IMR-90 (cell line): ENCODE data around the gene NTM. TPM values are rescaled to one million over a fixed set of nuclear protein-coding genes. Genes with fewer than 3 reads are reported as not detected.

Source experiments
- ATAC-seq: fragments of 200-7000 bp; cut with Tn5 transposase; 2 replicates; pipeline ENCODE4 v1.9.1; 2020; ENCODE audit warnings: low read depth, mild to moderate bottlenecking, moderate library complexity
- BruUV-seq: library from RNA; stranded (reverse); fragments of 400-500 nt; replicated peaks from 2 replicates; lab custom pipeline; 2021; lab: Mats Ljungman, UMichigan
- CTCF ChIA-PET: fragments of 300-600 bp; formaldehyde crosslinking; extraction: SDS; loops from one replicate; lab custom pipeline; 2021; ENCODE audit warnings: antibody characterized with exemption; lab: Yijun Ruan, JAX
- POLR2A ChIA-PET: fragments of 300-600 bp; sonication (Branson Sonifier 250); formaldehyde crosslinking; loops from one replicate; lab custom pipeline; 2022; ENCODE audit warnings: antibody characterized with exemption; ENCODE audit not compliant: unreplicated experiment; lab: Charles Lee
- DNase-seq: peaks from one replicate; pipeline ENCODE4 v3.0.0; 2013
- H2AFZ ChIP-seq: replicated peaks from 2 replicates; pipeline ENCODE3; 2013; ENCODE audit warnings: low read length, mild to moderate bottlenecking; ENCODE audit not compliant: poor library complexity
- H2AK5ac ChIP-seq: 2 replicates; pipeline ENCODE4 v1.6.1; 2013; ENCODE audit warnings: low read depth, low read length, inconsistent platforms
- H2AK9ac ChIP-seq: replicated peaks from 2 replicates; pipeline ENCODE3; 2013; ENCODE audit warnings: mild to moderate bottlenecking, low read depth, low read length, moderate library complexity; ENCODE audit not compliant: poor library complexity
- H2BK120ac ChIP-seq: 2 replicates; pipeline ENCODE4 v1.6.1; 2013; ENCODE audit warnings: low read depth, low read length, inconsistent platforms
- H2BK15ac ChIP-seq: 3 replicates; pipeline ENCODE4 v1.6.1; 2013; ENCODE audit warnings: low read depth, low read length, inconsistent platforms
- H2BK20ac ChIP-seq: 2 replicates; pipeline ENCODE4 v1.6.1; 2013; ENCODE audit warnings: low read depth, mild to moderate bottlenecking, inconsistent platforms, low read length, moderate library complexity
- H2BK5ac ChIP-seq: 2 replicates; pipeline ENCODE4 v1.6.1; 2013; ENCODE audit warnings: mild to moderate bottlenecking, low read depth, low read length, inconsistent platforms; ENCODE audit not compliant: poor library complexity, severe bottlenecking
- H3K14ac ChIP-seq: replicated peaks from 2 replicates; pipeline ENCODE4 v1.6.1; 2013; ENCODE audit warnings: low read depth, low read length, inconsistent platforms
- H3K18ac ChIP-seq: 2 replicates; pipeline ENCODE4 v1.6.1; 2013; ENCODE audit warnings: low read depth, low read length, control low read depth
- H3K23ac ChIP-seq: 2 replicates; pipeline ENCODE4 v1.6.1; 2013; ENCODE audit warnings: low read depth, low read length, inconsistent platforms
- H3K27ac ChIP-seq: 2 replicates; pipeline ENCODE4 v1.5.1; 2013; ENCODE audit warnings: mild to moderate bottlenecking, control low read depth, low read length; ENCODE audit not compliant: insufficient read depth
- H3K27me3 ChIP-seq: 2 replicates; pipeline ENCODE4 v1.6.1; 2013; ENCODE audit warnings: low read length; ENCODE audit not compliant: control insufficient read depth, insufficient read depth
- H3K36me3 ChIP-seq: 2 replicates; pipeline ENCODE4 v1.6.1; 2013; ENCODE audit warnings: low read length, mixed read lengths; ENCODE audit not compliant: control insufficient read depth, insufficient read depth
- H3K4ac ChIP-seq: 2 replicates; pipeline ENCODE4 v1.6.1; 2013; ENCODE audit warnings: low read depth, low read length, inconsistent platforms
- H3K4me1 ChIP-seq: 2 replicates; pipeline ENCODE4 v1.6.1; 2013; ENCODE audit warnings: low read length, mixed read lengths; ENCODE audit not compliant: control insufficient read depth, insufficient read depth
- H3K4me2 ChIP-seq: 2 replicates; pipeline ENCODE4 v1.6.1; 2013; ENCODE audit warnings: low read depth, mild to moderate bottlenecking, control low read depth, low read length, moderate library complexity
- H3K4me3 ChIP-seq: 2 replicates; pipeline ENCODE4 v1.5.1; 2013; ENCODE audit warnings: low read depth, mild to moderate bottlenecking, control low read depth, low read length, moderate library complexity; ENCODE audit not compliant: insufficient read depth
- H3K56ac ChIP-seq: 2 replicates; pipeline ENCODE4 v1.6.1; 2013; ENCODE audit warnings: low read length, inconsistent platforms; ENCODE audit not compliant: insufficient read depth; ENCODE audit errors: extremely low read depth
- H3K79me1 ChIP-seq, 2 experiments: 2 replicates each; pipeline ENCODE4 v1.6.1; 2013; ENCODE audit warnings: low read length in 2 of 2, inconsistent platforms in 1 of 2, low read depth in 1 of 2
- H3K9ac ChIP-seq: 2 replicates; pipeline ENCODE4 v1.6.1; 2013; ENCODE audit warnings: low read depth, low read length, control low read depth
- H3K9me1 ChIP-seq: 2 replicates; pipeline ENCODE4 v1.6.1; 2013; ENCODE audit warnings: low read length, inconsistent platforms; ENCODE audit not compliant: insufficient read depth
- H3K9me3 ChIP-seq: 2 replicates; pipeline ENCODE4 v1.6.1; 2013; ENCODE audit warnings: low read length; ENCODE audit not compliant: control insufficient read depth, insufficient read depth
- H4K20me1 ChIP-seq: 2 replicates; pipeline ENCODE4 v1.6.1; 2013; ENCODE audit warnings: low read length, inconsistent platforms; ENCODE audit not compliant: insufficient read depth
- H4K5ac ChIP-seq: 2 replicates; pipeline ENCODE4 v1.6.1; 2013; ENCODE audit warnings: mild to moderate bottlenecking, low read depth, low read length, control low read depth
- H4K8ac ChIP-seq, 2 experiments: 2 replicates each; pipeline ENCODE4 v1.6.1; 2013; ENCODE audit warnings: low read depth in 2 of 2, low read length in 2 of 2, control low read depth in 1 of 2, inconsistent platforms in 1 of 2
- H4K91ac ChIP-seq: 2 replicates; pipeline ENCODE4 v1.6.1; 2013; ENCODE audit warnings: low read depth, low read length, inconsistent platforms; ENCODE audit not compliant: insufficient read depth
- BHLHE40 ChIP-seq: fragments of 150-350 bp; IDR thresholded peaks from 2 replicates; pipeline ENCODE4 v1.6.1; 2016; ENCODE audit warnings: mild to moderate bottlenecking, low read depth, low read length
- CEBPB ChIP-seq: IDR thresholded peaks from 2 replicates; pipeline ENCODE4 v1.6.1; 2012; ENCODE audit warnings: low read depth, low read length, improper control_type of control experiment
- CHD1 ChIP-seq: IDR thresholded peaks from 2 replicates; pipeline ENCODE4 v1.6.1; 2012; ENCODE audit warnings: low read depth, low read length, improper control_type of control experiment
- FOS ChIP-seq: fragments of 150-350 bp; IDR thresholded peaks from 2 replicates; pipeline ENCODE4 v1.6.1; 2016; ENCODE audit warnings: low read depth, low read length
- MAFK ChIP-seq: IDR thresholded peaks from 2 replicates; pipeline ENCODE4 v1.6.1; 2012; ENCODE audit warnings: low read depth, low read length, improper control_type of control experiment
- MXI1 ChIP-seq: IDR thresholded peaks from 2 replicates; pipeline ENCODE4 v1.6.1; 2012; ENCODE audit warnings: low read depth, mild to moderate bottlenecking, low read length, moderate library complexity, borderline replicate concordance
- NFE2L2 ChIP-seq: fragments of 150-350 bp; IDR thresholded peaks from 2 replicates; pipeline ENCODE4 v1.6.1; 2016; ENCODE audit warnings: low read depth, mild to moderate bottlenecking, low read length
- RAD21 ChIP-seq: IDR thresholded peaks from 2 replicates; pipeline ENCODE4 v1.6.1; 2012; ENCODE audit warnings: low read length, improper control_type of control experiment
- RCOR1 ChIP-seq: IDR thresholded peaks from 2 replicates; pipeline ENCODE4 v1.6.1; 2012; ENCODE audit warnings: mild to moderate bottlenecking, low read length, improper control_type of control experiment; ENCODE audit not compliant: insufficient replicate concordance
- RFX5 ChIP-seq: IDR thresholded peaks from 2 replicates; pipeline ENCODE4 v1.8.0; 2012; ENCODE audit warnings: low read depth, mild to moderate bottlenecking, low read length, moderate library complexity
- SMC3 ChIP-seq: fragments of 150-350 bp; IDR thresholded peaks from 2 replicates; pipeline ENCODE4 v1.6.1; 2016; ENCODE audit warnings: low read depth, mild to moderate bottlenecking, antibody characterized with exemption, low read length, moderate library complexity
- WGBS, 2 experiments: methylation state at CpG; one replicate each; pipeline versions ENCODE4 v1.1.5 to v1.1.7; 2013; ENCODE audit warnings: missing lambda C conversion rate in 2 of 2; ENCODE audit not compliant: insufficient read length in 1 of 2; ENCODE audit errors: extremely low coverage in 2 of 2; 5-methylcytosine and 5-hydroxymethylcytosine counted together
- dilution Hi-C: fragments of 300-500 bp; cut with HindIII; formaldehyde crosslinking; loops from one replicate; pipeline ENCODE4 v1.14.3; 2018; ENCODE audit warnings: low sequenced_read_pairs; ENCODE audit not compliant: unreplicated experiment
- in situ Hi-C: fragments of 300-500 bp; cut with MboI; formaldehyde crosslinking; loops from 3 replicates; pipeline ENCODE4 v1.14.3; 2019; ENCODE audit warnings: low sequenced_read_pairs, inconsistent platforms, mixed read lengths
- intact Hi-C: fragments of 100-400 bp; cut with micrococcal nuclease; formaldehyde crosslinking; loops from 2 replicates; pipeline ENCODE4 v1.10.0; 2022
- polyA plus RNA-seq, 3 experiments: library from polyadenylated mRNA; depleted of rRNA; stranded (reverse); fragments of >200 nt; gene quantifications; 2 replicates each; pipeline ENCODE4 v1.2.3, GENCODE V29; 2012; ENCODE audit warnings: low replicate concordance in 1 of 3
- total RNA-seq: library from RNA; depleted of rRNA; stranded (reverse); fragments of >200 nt; gene quantifications from 2 replicates; pipeline ENCODE4 v1.2.3, GENCODE V29; 2012
- TF ChIP-seq, protein P1 (sequence below): fragments of 150-350 bp; IDR thresholded peaks from 2 replicates; pipeline ENCODE4 v1.6.1; 2017; ENCODE audit warnings: mild to moderate bottlenecking, antibody characterized with exemption, low read length, low read depth
- TF ChIP-seq, protein P2 (sequence below): fragments of 150-350 bp; IDR thresholded peaks from 2 replicates; pipeline ENCODE4 v1.6.1; 2016; ENCODE audit warnings: low read depth, mild to moderate bottlenecking, low read length, moderate library complexity, borderline replicate concordance

The NTM gene
- total and polyA plus RNA-seq, 2 of the 4 experiments (the other 2 are of a cell fraction), result 19.5 to 25.5 TPM

DNA sequence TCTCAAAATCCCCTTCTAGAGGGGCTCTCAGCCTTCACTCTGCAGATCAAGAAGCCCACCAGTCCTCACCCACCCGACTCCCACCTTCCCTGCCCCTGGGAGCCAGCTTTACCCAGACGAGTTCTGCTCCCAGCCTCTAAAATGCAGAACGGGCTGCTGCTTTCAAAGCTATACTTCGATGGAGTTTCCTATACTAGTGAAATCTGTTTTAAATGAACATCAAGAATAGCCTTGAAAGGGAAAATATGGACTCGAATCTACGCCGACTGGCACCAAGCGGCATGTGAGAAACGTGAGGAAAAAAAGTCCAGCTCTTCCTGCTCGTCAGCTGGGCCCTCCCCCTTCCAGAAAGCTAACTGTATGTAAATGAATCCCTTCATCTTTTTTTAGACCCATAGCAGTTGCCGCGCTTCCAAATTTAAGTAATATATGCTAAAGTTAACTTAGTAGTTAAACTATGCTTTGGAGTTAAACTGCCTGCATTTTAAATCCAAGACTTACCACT is 211.7 kb downstream of the NTM start:
- H2AFZ ChIP-seq, result no peak overlapping the region

More for the DNA sequence above, 211.7 kb downstream of the NTM start:
- H3K9me1 ChIP-seq, result no peaks in the 10 kb centered on the region
- no peak overlapping the region for H3K9ac ChIP-seq
- in situ Hi-C loops (no loop called here), intact Hi-C loops (no loop called here), dilution Hi-C loops (no loop called here)
- POLR2A ChIA-PET, result no interaction called here
- H3K36me3 ChIP-seq, result no peaks in the 10 kb centered on the region
- H4K91ac ChIP-seq, result no peak overlapping the region
- H3K14ac ChIP-seq, result no peak overlapping the region
- no peak overlapping the region for H3K23ac ChIP-seq
- no peak overlapping the region for H4K5ac ChIP-seq
- no peak overlapping the region for H2BK120ac ChIP-seq
- H3K79me1 ChIP-seq, result no peaks in the 10 kb centered on the region
- no peak overlapping the region for H3K27ac ChIP-seq
- no peak overlapping the region for H4K8ac ChIP-seq
- H3K9me3 ChIP-seq, result peaks cover 3% of the 10 kb centered on the region; the same call in 1 of the 2 replicates
- H3K4me3 ChIP-seq, result no peak overlapping the region
- TF ChIP-seq RAD21, result no peak
- TF ChIP-seq CHD1, result no peak
- TF ChIP-seq, protein P1, sequence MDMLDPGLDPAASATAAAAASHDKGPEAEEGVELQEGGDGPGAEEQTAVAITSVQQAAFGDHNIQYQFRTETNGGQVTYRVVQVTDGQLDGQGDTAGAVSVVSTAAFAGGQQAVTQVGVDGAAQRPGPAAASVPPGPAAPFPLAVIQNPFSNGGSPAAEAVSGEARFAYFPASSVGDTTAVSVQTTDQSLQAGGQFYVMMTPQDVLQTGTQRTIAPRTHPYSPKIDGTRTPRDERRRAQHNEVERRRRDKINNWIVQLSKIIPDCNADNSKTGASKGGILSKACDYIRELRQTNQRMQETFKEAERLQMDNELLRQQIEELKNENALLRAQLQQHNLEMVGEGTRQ, result no peak
- no peak for TF ChIP-seq FOS
- TF ChIP-seq RCOR1, result no peak
- no peak for TF ChIP-seq BHLHE40
- no peak for TF ChIP-seq SMC3
- TF ChIP-seq, protein P2, sequence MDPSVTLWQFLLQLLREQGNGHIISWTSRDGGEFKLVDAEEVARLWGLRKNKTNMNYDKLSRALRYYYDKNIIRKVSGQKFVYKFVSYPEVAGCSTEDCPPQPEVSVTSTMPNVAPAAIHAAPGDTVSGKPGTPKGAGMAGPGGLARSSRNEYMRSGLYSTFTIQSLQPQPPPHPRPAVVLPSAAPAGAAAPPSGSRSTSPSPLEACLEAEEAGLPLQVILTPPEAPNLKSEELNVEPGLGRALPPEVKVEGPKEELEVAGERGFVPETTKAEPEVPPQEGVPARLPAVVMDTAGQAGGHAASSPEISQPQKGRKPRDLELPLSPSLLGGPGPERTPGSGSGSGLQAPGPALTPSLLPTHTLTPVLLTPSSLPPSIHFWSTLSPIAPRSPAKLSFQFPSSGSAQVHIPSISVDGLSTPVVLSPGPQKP, result no peak
- no peak for TF ChIP-seq RFX5
- no peak for TF ChIP-seq CEBPB
- TF ChIP-seq MXI1, result no peak
- TF ChIP-seq MAFK, result no peak
- no peak for TF ChIP-seq NFE2L2
- H4K20me1 ChIP-seq, result no peaks in the 10 kb centered on the region
- CTCF ChIA-PET, result interaction anchor here (3.3 kb wide), 1 partner anchor 92 kb away, joined by 23 read pairs; no protein-coding TSS in a partner anchor
- H2AK5ac ChIP-seq, result no peak overlapping the region
- H3K18ac ChIP-seq, result no peak overlapping the region
- peaks cover 7% of the 10 kb centered on the region; the same call in 1 of the 2 replicates for H3K27me3 ChIP-seq
- no TSS peak for BruUV-seq
- H2BK20ac ChIP-seq, result no peak overlapping the region
- no peaks in the 10 kb centered on the region for H3K4me1 ChIP-seq
- 63% methylated on average over 4 of the region's 12 CpGs; no CpG with 5 or more reads in 1 of the 2 experiments for WGBS, 2 experiments
- ATAC-seq, result no peak
- H2BK5ac ChIP-seq, result no peak overlapping the region
- no peak overlapping the region for H2BK15ac ChIP-seq
- no peak overlapping the region for H2AK9ac ChIP-seq
- no peak overlapping the region for H3K4me2 ChIP-seq
- no peak for DNase-seq
- no peak overlapping the region for H3K56ac ChIP-seq
- no peak overlapping the region for H3K4ac ChIP-seq
